Measurements from ENCODE around the gene FRMPD4.

FRMPD4 gene

GRCh38 chrX:12372111-12372510 is 233.8 kb downstream of the FRMPD4 start:
- no peak for DNase-seq

DNA sequence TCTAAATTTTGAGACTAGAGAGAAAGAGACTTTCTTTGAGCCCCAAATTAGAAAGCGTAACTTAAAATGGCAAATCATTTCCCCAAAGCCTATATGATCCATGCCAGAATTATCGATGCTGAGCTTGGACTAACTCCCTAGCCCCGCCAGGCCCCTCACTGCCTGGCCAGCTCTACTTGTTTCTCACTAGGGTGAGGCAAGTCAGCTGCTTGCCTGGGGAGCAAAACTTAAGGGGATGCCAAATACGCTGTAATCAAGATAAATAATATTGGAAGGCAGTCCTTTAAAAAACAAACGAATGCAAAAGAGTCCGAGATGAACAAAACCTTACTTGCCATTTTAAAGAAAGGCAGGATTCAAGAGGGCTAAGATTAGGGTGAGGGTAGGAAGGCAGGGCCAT is 236.0 kb downstream of the FRMPD4 start:
- DNase-seq: no peak

- no peak for DNase-seq
These were observed 240.0 kb downstream of the FRMPD4 start for GRCh38 chrX:12378253-12378652.

- DNase-seq: no peak
These were observed 240.4 kb downstream of the FRMPD4 start for GRCh38 chrX:12378706-12379105.

- no peak for DNase-seq
These were observed 241.4 kb downstream of the FRMPD4 start for GRCh38 chrX:12379671-12380070.

GRCh38 chrX:12383196-12383595 is 244.9 kb downstream of the FRMPD4 start:
- DNase-seq: no peak

DNA sequence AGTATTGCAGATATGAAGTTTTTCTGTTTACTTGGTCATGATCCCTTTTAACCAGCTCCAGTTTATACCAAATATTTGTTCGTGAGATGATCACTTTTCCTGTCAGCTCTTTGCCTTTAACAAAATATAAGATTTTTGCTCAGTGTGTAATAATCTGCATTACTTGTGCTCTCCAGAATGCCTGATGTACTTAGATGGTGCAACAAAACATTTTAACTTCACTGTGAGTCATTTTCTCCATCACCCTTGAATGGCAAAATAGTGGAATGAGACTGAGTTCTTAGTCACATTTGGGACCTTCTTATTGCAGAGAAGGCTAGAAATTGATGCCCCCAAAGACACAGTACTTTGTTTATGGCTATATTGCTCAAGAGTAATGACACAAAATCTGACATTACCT is 252.0 kb downstream of the FRMPD4 start:
- DNase-seq: no peak

- DNase-seq: no peak
These were observed 258.3 kb downstream of the FRMPD4 start for GRCh38 chrX:12396584-12396983.

DNA sequence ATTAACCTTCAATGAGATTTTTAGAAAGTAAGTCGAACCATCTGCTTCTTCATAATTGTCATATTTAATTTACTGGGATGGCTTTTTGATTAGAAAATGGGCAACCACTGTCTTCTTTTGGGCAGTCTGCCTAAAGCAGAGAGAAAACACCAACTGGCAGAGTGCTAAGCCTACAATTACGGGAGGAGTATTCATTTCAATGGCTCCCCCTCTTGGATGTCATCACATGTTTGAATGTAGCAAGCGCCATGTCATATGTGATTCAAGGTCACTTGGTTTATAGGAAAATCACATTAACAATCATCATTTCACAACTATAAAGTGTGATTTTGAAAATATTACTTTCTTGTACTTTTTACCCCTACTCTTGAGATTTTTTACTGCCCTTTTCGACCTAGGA is 261.9 kb downstream of the FRMPD4 start:
- DNase-seq: no peak

- no peak for DNase-seq
These were observed 263.0 kb downstream of the FRMPD4 start for GRCh38 chrX:12401252-12401651.

- DNase-seq: no peak
These were observed 265.3 kb downstream of the FRMPD4 start for GRCh38 chrX:12403474-12404082.

GRCh38 chrX:12405306-12405705 is 267.0 kb downstream of the FRMPD4 start:
- DNase-seq: no peak

- DNase-seq: no peak
These were observed 272.2 kb downstream of the FRMPD4 start for GRCh38 chrX:12410523-12410922.

- no peak for DNase-seq
These were observed 273.6 kb downstream of the FRMPD4 start for GRCh38 chrX:12411831-12412230.

DNA sequence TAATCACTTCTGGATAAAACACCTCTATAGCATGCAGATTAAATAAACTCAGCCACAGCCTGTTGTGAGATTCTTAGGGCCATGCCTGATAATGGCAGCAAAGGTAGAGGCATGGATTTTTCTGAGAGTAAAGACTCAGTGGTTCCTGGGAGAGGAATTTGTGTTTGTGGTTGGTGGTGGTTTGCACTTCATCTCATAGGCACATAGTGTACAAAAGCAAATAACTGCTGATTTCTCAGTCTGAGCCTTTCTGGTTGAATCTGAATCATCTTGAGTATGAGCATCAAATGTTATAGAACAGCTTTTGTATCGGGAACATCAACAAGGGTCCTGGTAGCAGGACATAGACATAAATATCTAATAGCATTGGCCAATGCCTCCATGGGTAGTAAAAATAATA is 274.3 kb downstream of the FRMPD4 start:
- DNase-seq: no peak

- no peak for DNase-seq
These were observed 281.3 kb downstream of the FRMPD4 start for GRCh38 chrX:12419591-12419990.

GRCh38 chrX:12421918-12422317 is 283.6 kb downstream of the FRMPD4 start:
- no peak for DNase-seq

DNA sequence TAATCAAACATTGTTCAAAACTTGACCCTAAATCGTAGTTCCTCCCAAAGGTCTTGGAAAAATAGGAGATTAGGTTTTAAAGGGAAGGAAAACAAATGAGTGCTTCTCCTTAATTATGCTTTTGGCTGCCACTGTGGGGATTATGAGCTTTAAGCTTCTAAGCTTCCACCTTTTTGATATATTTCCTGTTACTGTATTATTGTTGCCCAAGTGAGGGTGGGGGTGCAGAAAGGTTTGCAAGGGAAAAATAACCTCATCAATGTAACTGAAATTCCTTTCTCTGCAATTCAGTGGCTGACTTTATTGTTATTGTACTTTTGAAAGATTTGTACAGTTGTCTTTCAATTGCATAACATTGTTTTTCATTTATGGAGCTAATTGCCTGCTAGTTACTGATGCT is 285.1 kb downstream of the FRMPD4 start:
- DNase-seq: no peak

GRCh38 chrX:12425496-12425895 is 287.2 kb downstream of the FRMPD4 start:
- DNase-seq: no peak

DNA sequence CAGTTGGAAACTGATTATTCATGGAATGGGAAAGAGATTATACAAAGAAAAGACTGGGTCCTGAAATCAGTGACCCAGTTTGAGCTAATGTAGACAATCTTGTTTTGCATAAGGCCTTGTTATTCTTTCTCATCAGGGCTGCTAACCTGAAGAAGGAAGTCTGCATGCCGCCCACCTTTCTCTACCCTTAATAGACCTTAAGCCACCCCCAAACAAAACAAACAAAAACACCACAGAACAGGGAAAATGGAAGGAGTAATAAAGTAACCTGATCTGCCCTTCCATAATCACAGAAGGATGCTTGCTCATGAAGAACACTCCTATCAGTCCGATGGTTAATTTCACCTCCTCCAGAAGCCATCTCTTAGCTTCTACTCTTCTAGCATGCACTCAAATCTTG is 288.1 kb downstream of the FRMPD4 start:
- DNase-seq: no peak

GRCh38 chrX:12434493-12434892 is 296.2 kb downstream of the FRMPD4 start:
- no peak for DNase-seq

GRCh38 chrX:12439416-12439815 is 301.1 kb downstream of the FRMPD4 start:
- DNase-seq: no peak

- no peak for DNase-seq
These were observed 302.0 kb downstream of the FRMPD4 start for GRCh38 chrX:12440246-12440645.

- DNase-seq: no peak
These were observed 303.3 kb downstream of the FRMPD4 start for GRCh38 chrX:12441381-12442128.

DNA sequence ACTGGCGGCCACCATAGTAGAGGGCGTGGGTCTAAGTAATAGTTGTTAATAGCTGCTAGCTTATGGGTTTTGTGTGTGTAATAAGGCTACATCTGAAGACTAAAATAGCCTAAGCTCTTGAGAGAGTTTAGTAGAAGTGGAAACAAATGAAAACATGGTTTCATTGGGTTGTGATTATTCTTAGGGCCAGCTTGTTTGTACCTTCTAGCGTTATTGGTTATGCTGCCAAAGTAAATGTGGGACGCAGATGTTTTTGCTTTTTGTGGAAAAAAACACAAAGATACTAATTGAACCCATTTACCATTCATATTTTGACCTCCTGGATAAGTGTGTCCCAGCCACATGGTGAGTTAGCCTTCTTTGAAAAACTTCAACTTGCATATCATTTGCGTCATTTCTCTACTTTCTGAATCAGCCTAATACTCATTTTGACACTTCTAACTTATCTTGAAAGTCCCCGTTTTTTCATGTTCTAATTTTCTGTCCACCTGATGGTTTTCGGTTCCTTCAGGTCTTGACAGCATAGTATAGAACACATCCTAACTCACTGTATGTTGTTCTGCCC is 305.3 kb downstream of the FRMPD4 start:
- no peak for DNase-seq
